Activated CD8-positive, alpha-beta memory T cell treated with anti-CD3 and anti-CD28 coated beads, Interleukin-2, amount 10 ng/mL, durations not matched to agents 7 days and 5 days (primary cell): ENCODE results near the gene NEXN. TPM values are rescaled to one million over a fixed set of nuclear protein-coding genes. Genes with fewer than 3 reads are reported as not detected.
"Not testable (repeated sequence)": the region's sequence is repeated elsewhere in the genome, so short reads cannot be mapped to it uniquely, and the experiment has no call there.

Experiments used
- ATAC-seq: fragments of 150-1000 bp; cut with Tn5 transposase; one replicate; pipeline ENCODE4 v1.10.0; 2021; ENCODE audit warnings: moderate library complexity
- CTCF ChIA-PET: fragments of 350-600 bp; sonication (Branson Sonifier 250); formaldehyde crosslinking; loops from one replicate; lab custom pipeline; 2021; ENCODE audit warnings: antibody characterized with exemption; lab: Charles Lee
- DNase-seq: peaks from one replicate; pipeline ENCODE4 v3.0.0-alpha.2; 2020
- H3K27ac Mint-ChIP-seq: one replicate; pipeline ENCODE4 v1.8.0; 2021; ENCODE audit warnings: mild to moderate bottlenecking, mixed read lengths
- H3K27me3 Mint-ChIP-seq: one replicate; pipeline ENCODE4 v1.8.0; 2021; ENCODE audit warnings: mixed read lengths
- H3K36me3 Mint-ChIP-seq: one replicate; pipeline ENCODE4 v1.8.0; 2021; ENCODE audit warnings: mild to moderate bottlenecking, mixed read lengths
- H3K4me1 Mint-ChIP-seq: one replicate; pipeline ENCODE4 v1.8.0; 2021; ENCODE audit warnings: mixed read lengths
- H3K4me3 Mint-ChIP-seq: one replicate; pipeline ENCODE4 v1.8.0; 2021; ENCODE audit warnings: mild to moderate bottlenecking, moderate library complexity, mixed read lengths
- H3K9me3 Mint-ChIP-seq: one replicate; pipeline ENCODE4 v1.8.0; 2022; ENCODE audit warnings: low read depth, mixed read lengths
- total RNA-seq, 2 experiments: library from RNA; stranded (reverse); gene quantifications; one replicate each; pipeline ENCODE4 v1.2.3, GENCODE V29; 2021

The NEXN gene
- total RNA-seq, 2 experiments from 2014 or later, result 1.4 to 2.7 TPM

DNA sequence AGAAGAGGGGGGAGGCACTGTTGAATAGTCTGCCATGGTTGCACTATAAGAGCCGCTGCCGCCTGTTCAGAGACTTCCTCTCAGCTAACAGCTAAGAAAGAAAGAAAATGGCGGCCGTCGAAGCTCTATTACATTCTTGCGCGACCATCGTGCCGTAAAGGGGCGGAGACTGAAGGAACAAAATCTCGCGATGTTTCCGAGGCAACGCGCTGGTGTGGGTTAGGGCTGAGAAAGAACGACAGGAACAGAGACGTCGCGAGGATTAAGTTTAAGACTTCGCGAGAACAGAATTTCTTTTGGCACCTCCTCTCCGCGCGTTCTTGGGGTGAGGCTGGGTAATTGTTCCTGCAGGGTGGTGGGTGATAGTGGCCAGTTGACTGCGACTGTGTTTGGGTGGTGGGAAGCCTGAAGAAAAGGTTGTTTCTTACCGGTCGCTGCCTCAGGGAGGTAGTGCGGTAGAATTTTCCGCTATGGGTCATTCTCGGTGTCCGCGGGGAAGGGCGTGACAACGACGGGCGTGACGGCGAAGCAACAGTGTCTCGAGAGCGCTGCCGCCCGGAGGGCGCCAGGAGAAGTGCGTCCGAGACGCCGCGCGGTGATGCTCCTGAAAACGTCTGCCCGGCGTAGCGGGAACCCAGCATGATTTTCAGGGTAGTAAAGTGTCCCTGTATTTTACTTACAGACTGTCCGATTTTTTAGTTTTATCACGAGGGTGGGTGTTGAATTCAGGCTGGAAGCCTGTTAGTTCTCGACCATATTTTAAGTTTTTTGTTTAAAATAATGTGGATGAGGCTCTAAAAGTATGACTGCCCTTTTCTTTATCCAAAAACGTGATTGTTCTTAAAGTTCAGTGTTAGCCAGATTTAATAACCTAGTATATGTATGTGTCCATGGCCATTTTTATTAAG, 90.8 kb downstream of the NEXN start, which contains the start of gene FUBP1:
TSS of gene FUBP1 (minus strand) at position 104 of the 908 bp plus-strand sequence. CDS start at position 36, 68 bp downstream.
- Mint-ChIP-seq H3K27ac (no peak within 1 kb of the TSS), H3K9me3 (no peaks in the 10 kb centered on the region), H3K4me3 (no peak within 1 kb of the TSS), H3K4me1 (peaks cover 43% of the 10 kb centered on the region), H3K27me3 (no peaks in the 10 kb centered on the region), H3K36me3 (peaks cover 24% of the 10 kb centered on the region)
- ATAC-seq, result peak; percentile 79
- CTCF ChIA-PET, result interaction anchor here (0.8 to 1.8 kb wide), 10 partner anchors 10 to 699 kb away, joined by 3 to 17 read pairs (median 4); partner anchors contain the start of genes DNAJB4 and IFI44L
- DNase-seq, result peak; percentile 98

DNA sequence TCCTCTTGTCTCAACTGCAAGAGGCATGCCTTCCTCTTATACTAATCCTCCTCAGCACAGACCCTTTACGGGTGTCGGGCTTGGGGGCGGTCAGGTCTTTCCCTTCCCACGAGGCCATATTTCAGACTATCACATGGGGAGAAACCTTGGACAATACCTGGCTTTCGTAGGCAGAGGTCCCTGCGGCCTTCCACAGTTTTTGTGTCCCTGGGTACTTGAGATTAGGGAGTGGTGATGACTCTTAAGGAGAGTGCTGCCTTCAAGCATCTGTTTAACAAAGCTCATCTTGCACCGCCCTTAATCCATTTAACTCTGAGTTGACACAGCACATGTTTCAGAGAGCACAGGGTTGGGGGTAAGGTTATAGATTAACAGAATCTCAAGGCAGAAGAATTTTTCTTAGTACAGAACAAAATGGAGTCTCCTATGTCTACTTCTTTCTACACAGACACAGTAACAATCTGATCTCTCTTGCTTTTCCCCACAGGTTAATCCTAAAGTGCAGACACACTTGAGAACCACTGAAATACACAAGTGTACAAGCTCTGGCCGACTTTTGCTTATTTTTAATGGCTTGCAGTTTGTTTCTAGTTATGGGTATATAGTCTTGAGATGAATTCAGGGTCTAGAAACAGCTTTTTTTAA, 95.0 kb downstream of the NEXN start:
- H3K9me3 Mint-ChIP-seq, H3K4me3 Mint-ChIP-seq, CTCF ChIA-PET, ATAC-seq, H3K27me3 Mint-ChIP-seq, H3K27ac Mint-ChIP-seq, DNase-seq: not testable (repeated sequence)
- peaks cover 24% of the 10 kb centered on the region for H3K36me3 Mint-ChIP-seq
- H3K4me1 Mint-ChIP-seq, result peaks cover 41% of the 10 kb centered on the region

DNA sequence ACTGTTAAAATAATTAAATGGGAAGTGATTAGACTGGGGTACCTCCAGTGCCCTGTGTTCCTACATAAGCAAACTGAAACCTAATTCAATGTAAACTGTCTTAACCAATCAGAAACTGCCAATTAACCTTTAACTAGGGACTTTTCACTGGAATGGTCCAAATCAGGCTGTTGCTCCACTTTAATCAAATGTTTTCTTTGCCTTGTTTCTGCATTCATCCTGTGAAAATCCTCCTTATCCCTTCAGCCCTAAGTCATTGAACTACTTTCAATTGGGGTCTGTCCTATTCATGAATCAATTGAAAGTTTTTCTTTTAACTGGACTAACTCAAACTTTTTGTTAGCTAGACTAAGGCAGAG, 95.6 kb downstream of the NEXN start:
- H3K9me3 Mint-ChIP-seq, result no peaks in the 10 kb centered on the region
- DNase-seq (no peak), ATAC-seq (no peak)
- H3K36me3 Mint-ChIP-seq, result peaks cover 24% of the 10 kb centered on the region
- H3K27ac Mint-ChIP-seq, result no peak overlapping the region
- H3K4me3 Mint-ChIP-seq, result no peak overlapping the region
- H3K27me3 Mint-ChIP-seq, result no peaks in the 10 kb centered on the region
- CTCF ChIA-PET, result no interaction called here
- peaks cover 42% of the 10 kb centered on the region for H3K4me1 Mint-ChIP-seq

- Mint-ChIP-seq H3K4me1 (peaks cover 47% of the 10 kb centered on the region), H3K27ac (no peak overlapping the region), H3K9me3 (no peaks in the 10 kb centered on the region), H3K27me3 (no peaks in the 10 kb centered on the region), H3K4me3 (no peak overlapping the region), H3K36me3 (peaks cover 26% of the 10 kb centered on the region)
- CTCF ChIA-PET, result no interaction called here
- DNase-seq, result no peak
- no peak for ATAC-seq
These were observed 96.2 kb downstream of the NEXN start for GRCh38 chr1:77984629-77985028.

DNA sequence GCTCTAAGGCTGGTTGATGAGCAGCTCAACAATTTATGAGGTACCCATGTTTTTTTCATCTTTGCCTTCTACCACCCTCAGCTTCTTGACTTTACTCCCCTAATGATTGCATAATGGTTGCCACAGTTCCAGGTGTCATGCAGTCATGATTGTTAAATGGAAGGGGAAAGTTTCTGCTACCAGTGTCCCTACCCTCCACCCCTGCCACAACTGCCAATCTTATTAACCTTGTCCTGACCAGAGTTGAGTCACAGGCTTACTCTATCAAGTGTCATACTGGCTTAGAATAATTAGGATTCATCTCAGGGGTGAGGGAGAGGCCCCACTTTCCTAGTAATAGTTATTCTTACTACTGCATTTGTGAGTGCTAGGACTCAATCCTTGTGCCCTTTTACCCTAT, 98.4 kb downstream of the NEXN start:
- Mint-ChIP-seq H3K4me3 (no peak overlapping the region), H3K9me3 (no peaks in the 10 kb centered on the region), H3K27ac (no peak overlapping the region), H3K36me3 (peaks cover 25% of the 10 kb centered on the region), H3K27me3 (no peaks in the 10 kb centered on the region), H3K4me1 (peaks cover 44% of the 10 kb centered on the region)
- ATAC-seq (no peak), DNase-seq (no peak)
- CTCF ChIA-PET, result no interaction called here

GRCh38 chr1:77987919-77988318, 99.5 kb downstream of the NEXN start:
- Mint-ChIP-seq H3K4me1 (peaks cover 42% of the 10 kb centered on the region), H3K27me3 (no peaks in the 10 kb centered on the region), H3K36me3 (peaks cover 26% of the 10 kb centered on the region), H3K9me3 (no peaks in the 10 kb centered on the region), H3K4me3 (no peak overlapping the region), H3K27ac (no peak overlapping the region)
- CTCF ChIA-PET, result no interaction called here
- ATAC-seq (no peak), DNase-seq (no peak)

DNA sequence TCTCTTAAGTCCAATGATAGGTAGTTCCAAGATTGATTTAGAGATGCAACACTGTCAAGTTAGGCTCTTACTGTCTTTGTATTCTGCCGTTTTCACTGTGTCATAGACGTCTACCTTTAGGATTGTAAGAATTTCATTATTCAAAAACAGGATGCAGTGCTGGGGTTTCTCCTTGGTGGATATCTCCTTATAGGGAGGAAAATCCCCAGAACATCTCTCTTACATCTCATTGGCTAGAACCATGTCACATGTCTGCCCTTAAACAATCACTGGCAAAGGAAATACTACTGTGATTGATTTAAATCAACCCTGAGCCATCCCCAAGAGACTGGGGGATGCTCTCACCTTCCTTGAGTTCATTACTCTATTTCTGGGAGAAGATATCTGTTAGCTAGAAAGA, 101.3 kb downstream of the NEXN start:
- CTCF ChIA-PET, result interaction anchor here (1.1 to 1.6 kb wide), 3 partner anchors 10 to 15 kb away, joined by 3 to 4 read pairs (median 3); partner anchors contain the start of gene DNAJB4
- Mint-ChIP-seq H3K9me3 (no peaks in the 10 kb centered on the region), H3K27ac (no peak overlapping the region), H3K27me3 (no peaks in the 10 kb centered on the region), H3K36me3 (peaks cover 26% of the 10 kb centered on the region), H3K4me3 (no peak overlapping the region), H3K4me1 (peaks cover 37% of the 10 kb centered on the region)
- DNase-seq (no peak), ATAC-seq (no peak)

- Mint-ChIP-seq H3K4me1 (peaks cover 34% of the 10 kb centered on the region), H3K27ac (peak overlapping the region; percentile 18), H3K36me3 (peaks cover 27% of the 10 kb centered on the region), H3K27me3 (no peaks in the 10 kb centered on the region), H3K4me3 (no peak overlapping the region), H3K9me3 (no peaks in the 10 kb centered on the region)
- no peak for ATAC-seq
- DNase-seq, result no peak
- CTCF ChIA-PET, result interaction anchor here (0.9 kb wide), 1 partner anchor 10 kb away, joined by 3 read pairs; no protein-coding TSS in a partner anchor
These were observed 102.3 kb downstream of the NEXN start for GRCh38 chr1:77990629-77991204.

GRCh38 chr1:77991638-77992037, 103.2 kb downstream of the NEXN start:
- ATAC-seq (no peak), DNase-seq (no peak)
- Mint-ChIP-seq H3K27me3 (no peaks in the 10 kb centered on the region), H3K27ac (no peak overlapping the region), H3K9me3 (no peaks in the 10 kb centered on the region), H3K4me3 (no peak overlapping the region), H3K4me1 (peaks cover 27% of the 10 kb centered on the region), H3K36me3 (peaks cover 21% of the 10 kb centered on the region)
- CTCF ChIA-PET, result interaction anchor here (0.9 to 1.1 kb wide), 2 partner anchors 11 to 14 kb away, joined by 3 read pairs; no protein-coding TSS in a partner anchor

Other genes starting within 250 kb of the NEXN start
- gene ZZZ3, start 206.0 kb upstream of the NEXN start, total RNA-seq, result 10 to 100 TPM; 32.3 to 32.7 TPM
- gene USP33, start 128.8 kb upstream of the NEXN start, total RNA-seq, result 10 to 100 TPM; 46.2 to 48.5 TPM
- 10 to 100 TPM in 1 of 2 experiments, 1 to 10 TPM in 1; 9.2 to 11.6 TPM for gene MIGA1, start 109.0 kb upstream of the NEXN start, total RNA-seq
- 100 to 1,000 TPM; 220 to 222 TPM for gene FUBP1, start 90.4 kb downstream of the NEXN start, total RNA-seq
- 10 to 100 TPM; 11.5 to 23.0 TPM for gene DNAJB4, start 116.3 kb downstream of the NEXN start, total RNA-seq
- under 1 TPM; 0.23 to 0.38 TPM for gene GIPC2, start 157.3 kb downstream of the NEXN start, total RNA-seq